Dendritic cell treated with granulocyte-macrophage colony-stimulating factor and Interleukin-4, amounts not matched to agents 40 ng/mL and 50 ng/mL, for 4 days (primary cell): ENCODE data around the gene STPG1.

Experiments used
- H3K27ac Mint-ChIP-seq: one replicate; pipeline ENCODE4 v1.8.0; 2022; ENCODE audit warnings: mild to moderate bottlenecking, mixed read lengths
- H3K27me3 Mint-ChIP-seq: one replicate; pipeline ENCODE4 v1.8.0; 2022; ENCODE audit warnings: mild to moderate bottlenecking, mixed read lengths
- H3K36me3 Mint-ChIP-seq: one replicate; pipeline ENCODE4 v1.8.0; 2022; ENCODE audit warnings: low read depth, mixed read lengths
- H3K4me1 Mint-ChIP-seq: one replicate; pipeline ENCODE4 v1.8.0; 2022; ENCODE audit warnings: low read depth, mixed read lengths
- H3K4me3 Mint-ChIP-seq: one replicate; pipeline ENCODE4 v1.8.0; 2022; ENCODE audit warnings: mild to moderate bottlenecking, moderate library complexity, mixed read lengths
- H3K9me3 Mint-ChIP-seq: one replicate; pipeline ENCODE4 v1.8.0; 2022; ENCODE audit warnings: mixed read lengths
- intact Hi-C: fragments of 100-400 bp; cut with micrococcal nuclease; formaldehyde crosslinking; loops from one replicate; pipeline ENCODE4 v1.15.0; 2022

The STPG1 gene

GRCh38 chr1:24400065-24400464, 13.5 kb downstream of the STPG1 start:
- Mint-ChIP-seq H3K4me1 (no peaks in the 10 kb centered on the region), H3K27ac (no peak overlapping the region), H3K9me3 (no peaks in the 10 kb centered on the region), H3K4me3 (no peak overlapping the region), H3K36me3 (no peaks in the 10 kb centered on the region), H3K27me3 (no peaks in the 10 kb centered on the region)
- intact Hi-C loops, result no loop called here

- no peak overlapping the region for H3K4me3 Mint-ChIP-seq
- H3K27ac Mint-ChIP-seq, result no peak overlapping the region
- H3K9me3 Mint-ChIP-seq, result no peaks in the 10 kb centered on the region
- intact Hi-C loops, result loop anchor here (5.0 to 10.0 kb wide), 2 partner anchors 241 to 322 kb away; no protein-coding TSS in a partner anchor
- peaks cover 8% of the 10 kb centered on the region for H3K4me1 Mint-ChIP-seq
- no peaks in the 10 kb centered on the region for H3K36me3 Mint-ChIP-seq
- H3K27me3 Mint-ChIP-seq, result no peaks in the 10 kb centered on the region
Measured at GRCh38 chr1:24393892-24394291, 19.7 kb downstream of the STPG1 start.

DNA sequence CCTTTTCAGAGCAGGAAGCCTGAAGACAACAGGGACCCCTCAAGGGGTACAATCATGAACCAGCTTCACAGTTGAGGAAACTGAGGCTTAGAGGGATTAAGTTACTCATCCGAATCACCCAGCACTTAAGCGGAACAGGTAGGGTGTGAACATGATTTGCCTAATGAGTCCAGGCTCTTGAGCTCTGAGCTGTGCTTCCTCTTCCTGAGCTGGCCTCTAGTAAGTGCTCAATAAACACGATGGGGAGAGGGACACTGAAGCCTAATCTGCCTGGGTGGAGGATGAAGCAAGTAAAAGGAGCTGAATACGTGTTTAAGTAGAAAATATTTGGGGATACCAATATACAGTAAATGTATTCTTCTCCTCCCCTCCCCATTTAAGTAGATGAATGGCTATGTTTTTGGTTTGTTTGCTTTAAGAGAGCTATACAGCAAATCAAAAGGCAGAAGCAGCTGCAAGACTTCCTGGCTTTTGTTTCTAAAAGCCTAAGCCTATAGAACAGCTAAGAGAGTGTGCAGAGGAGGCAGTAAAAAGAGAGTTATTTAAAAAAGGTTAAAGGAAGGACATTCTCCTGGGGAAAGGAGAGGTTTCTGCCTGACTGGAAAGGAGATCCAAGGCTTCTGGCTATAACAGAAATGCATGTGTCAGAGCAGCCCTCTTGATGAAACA, 20.5 kb downstream of the STPG1 start:
- Mint-ChIP-seq H3K4me3 (no peak overlapping the region), H3K9me3 (no peaks in the 10 kb centered on the region), H3K27ac (no peak overlapping the region), H3K4me1 (peaks cover 8% of the 10 kb centered on the region), H3K27me3 (no peaks in the 10 kb centered on the region), H3K36me3 (no peaks in the 10 kb centered on the region)
- intact Hi-C loops, result loop anchor here (5.0 to 10.0 kb wide), 2 partner anchors 242 to 321 kb away; no protein-coding TSS in a partner anchor

GRCh38 chr1:24392604-24392946, 21.0 kb downstream of the STPG1 start:
- no peaks in the 10 kb centered on the region for H3K9me3 Mint-ChIP-seq
- no peaks in the 10 kb centered on the region for H3K36me3 Mint-ChIP-seq
- no peak overlapping the region for H3K4me3 Mint-ChIP-seq
- H3K27ac Mint-ChIP-seq, result no peak overlapping the region
- intact Hi-C loops, result loop anchor here (5.0 to 10.0 kb wide), 2 partner anchors 242 to 320 kb away; no protein-coding TSS in a partner anchor
- peaks cover 8% of the 10 kb centered on the region for H3K4me1 Mint-ChIP-seq
- no peaks in the 10 kb centered on the region for H3K27me3 Mint-ChIP-seq

DNA sequence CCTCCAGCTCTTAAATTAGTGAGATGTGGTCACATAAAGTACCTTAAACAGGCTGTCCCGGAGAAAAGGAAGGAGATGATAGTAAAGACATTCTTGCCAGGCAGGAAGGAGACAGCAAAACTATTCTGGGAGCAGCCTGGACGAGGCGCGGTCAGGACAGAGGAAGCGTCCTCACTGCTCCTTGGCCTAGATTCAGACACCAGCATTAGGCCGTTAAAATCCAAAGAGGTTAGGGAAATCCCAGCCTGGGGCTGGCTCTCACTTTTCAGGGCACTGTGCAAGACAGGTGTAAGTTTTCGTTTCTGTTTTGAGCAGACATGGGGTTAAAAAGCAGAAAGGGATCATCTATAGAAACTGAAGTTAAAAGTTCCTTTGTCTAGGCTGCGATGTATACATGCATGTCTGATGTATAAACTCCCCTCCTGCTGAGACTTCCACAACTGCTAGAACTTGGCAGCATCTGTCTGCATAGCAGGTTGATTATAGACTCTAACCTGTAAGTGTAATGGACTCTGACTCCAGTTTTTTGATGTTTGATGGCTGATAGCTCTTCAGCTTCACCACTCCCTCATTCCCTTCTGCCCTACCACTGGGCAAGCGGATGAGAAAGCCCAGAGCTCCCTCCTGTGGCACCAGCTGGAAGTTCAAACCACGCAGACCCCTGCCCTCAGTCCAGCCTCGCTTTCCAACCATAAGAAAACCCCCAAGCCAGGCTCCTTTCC, 21.5 kb downstream of the STPG1 start:
- peaks cover 8% of the 10 kb centered on the region for H3K4me1 Mint-ChIP-seq
- H3K27me3 Mint-ChIP-seq, result no peaks in the 10 kb centered on the region
- H3K9me3 Mint-ChIP-seq, result no peaks in the 10 kb centered on the region
- H3K27ac Mint-ChIP-seq, result no peak overlapping the region
- intact Hi-C loops, result loop anchor here (1.0 to 10.0 kb wide), 4 partner anchors 193 to 320 kb away; no protein-coding TSS in a partner anchor
- no peaks in the 10 kb centered on the region for H3K36me3 Mint-ChIP-seq
- H3K4me3 Mint-ChIP-seq, result no peak overlapping the region

GRCh38 chr1:24390924-24391782, 22.4 kb downstream of the STPG1 start:
- H3K4me3 Mint-ChIP-seq, result no peak overlapping the region
- H3K4me1 Mint-ChIP-seq, result peaks cover 8% of the 10 kb centered on the region
- no peaks in the 10 kb centered on the region for H3K36me3 Mint-ChIP-seq
- no peaks in the 10 kb centered on the region for H3K9me3 Mint-ChIP-seq
- intact Hi-C loops, result loop anchor here (1.0 to 10.0 kb wide), 4 partner anchors 192 to 319 kb away; no protein-coding TSS in a partner anchor
- no peak overlapping the region for H3K27ac Mint-ChIP-seq
- H3K27me3 Mint-ChIP-seq, result no peaks in the 10 kb centered on the region

DNA sequence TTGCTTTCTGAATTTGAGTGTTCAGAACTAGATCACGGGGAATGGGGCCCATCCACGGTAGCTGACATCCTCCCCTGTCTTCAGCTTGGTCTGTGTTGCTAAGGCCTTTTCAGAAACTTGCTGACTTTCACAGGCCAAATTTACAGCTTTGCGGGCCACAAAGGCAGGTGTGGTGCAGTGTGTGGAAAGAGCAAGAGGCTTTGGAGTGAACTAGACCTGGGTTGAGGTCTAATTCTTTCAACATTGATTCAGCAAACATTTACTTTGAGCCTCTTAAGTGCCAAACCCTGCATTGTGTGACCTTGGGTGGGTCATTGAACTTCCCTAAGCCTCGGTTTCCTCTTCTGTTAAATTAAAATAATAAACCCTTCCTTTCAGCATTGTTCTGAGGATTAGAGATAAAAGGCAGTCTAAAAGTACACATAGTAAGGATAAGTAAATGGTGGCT, 24.3 kb downstream of the STPG1 start:
- H3K4me1 Mint-ChIP-seq, result peaks cover 19% of the 10 kb centered on the region

GRCh38 chr1:24388331-24388885, 25.2 kb downstream of the STPG1 start:
- Mint-ChIP-seq H3K27ac (no peak overlapping the region), H3K27me3 (no peaks in the 10 kb centered on the region), H3K4me1 (peaks cover 25% of the 10 kb centered on the region), H3K36me3 (no peaks in the 10 kb centered on the region), H3K9me3 (no peaks in the 10 kb centered on the region), H3K4me3 (no peak overlapping the region)
- intact Hi-C loops, result loop anchor here (5.0 kb wide), 1 partner anchor 66 kb away; no protein-coding TSS in a partner anchor

More for the DNA sequence above, 24.3 kb downstream of the STPG1 start:
- Mint-ChIP-seq H3K4me3 (no peak overlapping the region), H3K27ac (no peak overlapping the region), H3K27me3 (no peaks in the 10 kb centered on the region), H3K9me3 (no peaks in the 10 kb centered on the region), H3K36me3 (no peaks in the 10 kb centered on the region)
- intact Hi-C loops, result loop anchor here (5.0 kb wide), 1 partner anchor 67 kb away; no protein-coding TSS in a partner anchor

DNA sequence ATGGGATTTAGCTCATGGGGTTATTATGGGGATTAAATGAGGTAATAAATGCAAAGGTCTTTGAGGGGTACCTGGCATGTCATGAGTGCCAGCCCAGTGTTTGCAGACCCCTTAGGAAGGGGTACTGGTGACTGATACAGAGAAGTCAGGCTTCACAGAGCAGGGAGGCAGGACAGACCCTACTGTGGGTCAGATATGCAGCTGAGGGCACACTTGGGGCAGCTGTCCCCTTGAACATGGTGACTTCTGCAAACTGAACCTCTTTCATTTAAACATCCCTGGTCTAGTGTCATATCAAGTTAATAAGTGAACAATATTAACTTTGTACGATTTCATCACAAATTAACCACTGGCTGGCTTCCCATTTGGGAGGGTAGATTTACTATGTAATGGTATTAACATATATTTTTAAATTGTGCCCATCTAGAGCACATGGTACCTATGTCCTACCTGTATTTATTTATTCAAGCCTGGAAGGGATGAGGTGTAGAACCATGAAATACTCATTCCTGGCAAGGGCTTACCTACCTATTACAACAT, 25.9 kb downstream of the STPG1 start:
- no peak overlapping the region for H3K4me3 Mint-ChIP-seq
- peaks cover 25% of the 10 kb centered on the region for H3K4me1 Mint-ChIP-seq
- H3K27me3 Mint-ChIP-seq, result no peaks in the 10 kb centered on the region
- H3K27ac Mint-ChIP-seq, result no peak overlapping the region
- no peaks in the 10 kb centered on the region for H3K36me3 Mint-ChIP-seq
- intact Hi-C loops, result loop anchor here (5.0 kb wide), 1 partner anchor 65 kb away; no protein-coding TSS in a partner anchor
- H3K9me3 Mint-ChIP-seq, result no peaks in the 10 kb centered on the region

GRCh38 chr1:24386931-24387330, 26.7 kb downstream of the STPG1 start:
- Mint-ChIP-seq H3K4me3 (no peak overlapping the region), H3K27ac (no peak overlapping the region), H3K36me3 (no peaks in the 10 kb centered on the region), H3K9me3 (no peaks in the 10 kb centered on the region), H3K4me1 (peaks cover 24% of the 10 kb centered on the region), H3K27me3 (no peaks in the 10 kb centered on the region)
- intact Hi-C loops, result loop anchor here (5.0 kb wide), 1 partner anchor 65 kb away; no protein-coding TSS in a partner anchor

- Mint-ChIP-seq H3K4me3 (no peak overlapping the region), H3K27ac (no peak overlapping the region)
- intact Hi-C loops, result loop anchor here (5.0 kb wide), 1 partner anchor 64 kb away; no protein-coding TSS in a partner anchor
Measured at GRCh38 chr1:24386241-24386640, 27.3 kb downstream of the STPG1 start.

GRCh38 chr1:24385160-24385940, 28.2 kb downstream of the STPG1 start:
- Mint-ChIP-seq H3K27ac (peak overlapping the region; percentile 76), H3K36me3 (no peaks in the 10 kb centered on the region), H3K4me3 (no peak overlapping the region), H3K27me3 (no peaks in the 10 kb centered on the region), H3K9me3 (no peaks in the 10 kb centered on the region), H3K4me1 (peaks cover 22% of the 10 kb centered on the region)
- intact Hi-C loops, result loop anchor here (5.0 kb wide), 1 partner anchor 63 kb away; no protein-coding TSS in a partner anchor

More at GRCh38 chr1:24386241-24386640, 27.3 kb downstream of the STPG1 start:
- no peaks in the 10 kb centered on the region for H3K27me3 Mint-ChIP-seq
- H3K9me3 Mint-ChIP-seq, result no peaks in the 10 kb centered on the region
- peaks cover 20% of the 10 kb centered on the region for H3K4me1 Mint-ChIP-seq
- H3K36me3 Mint-ChIP-seq, result no peaks in the 10 kb centered on the region
